AG04449 (cell line): ENCODE results near the gene MEG3.

Experiments used
- CTCF ChIA-PET: fragments of 350-600 bp; formaldehyde crosslinking; extraction: SDS; loops from one replicate; lab custom pipeline; 2021; ENCODE audit warnings: antibody characterized with exemption; lab: Yijun Ruan, JAX
- POLR2A ChIA-PET: fragments of 400-600, 350-600 bp; formaldehyde crosslinking; extraction: SDS; loops from one replicate; lab custom pipeline; 2020; ENCODE audit warnings: antibody characterized with exemption, inconsistent platforms; lab: Yijun Ruan, JAX
- DNase-seq: peaks from one replicate; pipeline ENCODE4 v3.0.0-alpha.2; 2010; ENCODE audit warnings: low read depth, low spot score
- H3K4me3 ChIP-seq: 2 replicates; pipeline ENCODE4 v1.5.1; 2011; ENCODE audit warnings: low read depth, mild to moderate bottlenecking, control low read depth, low read length
- TF ChIP-seq, protein P1 (sequence below): IDR thresholded peaks from one replicate; pipeline ENCODE4 v1.5.1; 2011; ENCODE audit warnings: mild to moderate bottlenecking, moderate library complexity, low read length, control low read depth, inconsistent platforms; ENCODE audit not compliant: insufficient read depth; ENCODE audit errors: missing control alignments

MEG3 gene

DNA sequence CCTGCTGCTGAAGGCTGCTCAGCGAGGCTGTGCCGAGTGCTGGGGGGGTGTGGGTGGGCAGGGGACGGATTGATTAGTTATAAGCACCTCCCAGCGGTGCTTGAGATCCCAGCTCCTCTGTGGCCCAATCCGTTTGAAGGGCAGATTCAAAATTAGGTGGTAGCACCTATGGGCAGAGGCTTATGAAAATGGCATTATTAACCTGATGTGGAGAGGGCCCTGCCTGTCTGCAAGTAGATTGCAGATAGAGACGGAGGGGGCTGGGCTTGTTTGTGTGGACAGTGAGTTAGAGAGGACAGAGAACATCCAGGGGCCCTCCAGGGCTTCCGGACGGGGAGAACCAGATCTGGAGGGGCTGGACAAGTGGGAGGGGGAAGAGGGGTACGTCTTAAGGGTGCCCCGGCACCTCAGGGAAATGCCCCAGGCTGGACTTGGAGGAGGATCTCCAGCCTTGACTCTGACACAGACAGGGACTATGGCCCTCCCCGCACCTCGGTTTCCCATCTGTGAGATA, 77.8 kb downstream of the MEG3 start, which contains the start of gene RTL1:
TSS of gene RTL1 (minus strand) at position 51 of the 514 bp plus-strand sequence. CDS start 18,934 bp downstream, outside the sequence.
- CTCF ChIA-PET = no interaction called here
- POLR2A ChIA-PET = no interaction called here
- no peak within 1 kb of the TSS for H3K4me3 ChIP-seq
- DNase-seq = no peak
- TF ChIP-seq, protein P1, sequence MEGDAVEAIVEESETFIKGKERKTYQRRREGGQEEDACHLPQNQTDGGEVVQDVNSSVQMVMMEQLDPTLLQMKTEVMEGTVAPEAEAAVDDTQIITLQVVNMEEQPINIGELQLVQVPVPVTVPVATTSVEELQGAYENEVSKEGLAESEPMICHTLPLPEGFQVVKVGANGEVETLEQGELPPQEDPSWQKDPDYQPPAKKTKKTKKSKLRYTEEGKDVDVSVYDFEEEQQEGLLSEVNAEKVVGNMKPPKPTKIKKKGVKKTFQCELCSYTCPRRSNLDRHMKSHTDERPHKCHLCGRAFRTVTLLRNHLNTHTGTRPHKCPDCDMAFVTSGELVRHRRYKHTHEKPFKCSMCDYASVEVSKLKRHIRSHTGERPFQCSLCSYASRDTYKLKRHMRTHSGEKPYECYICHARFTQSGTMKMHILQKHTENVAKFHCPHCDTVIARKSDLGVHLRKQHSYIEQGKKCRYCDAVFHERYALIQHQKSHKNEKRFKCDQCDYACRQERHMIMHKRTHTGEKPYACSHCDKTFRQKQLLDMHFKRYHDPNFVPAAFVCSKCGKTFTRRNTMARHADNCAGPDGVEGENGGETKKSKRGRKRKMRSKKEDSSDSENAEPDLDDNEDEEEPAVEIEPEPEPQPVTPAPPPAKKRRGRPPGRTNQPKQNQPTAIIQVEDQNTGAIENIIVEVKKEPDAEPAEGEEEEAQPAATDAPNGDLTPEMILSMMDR = no peak

- H3K4me3 ChIP-seq = no peak overlapping the region
- DNase-seq = no peak
- ChIA-PET CTCF (interaction anchor here (1.0 kb wide), 1 partner anchor 15 kb away, joined by 3 read pairs; no protein-coding TSS in a partner anchor), POLR2A (no interaction called here)
- TF ChIP-seq, protein P1 = peak; percentile 32
Observed at GRCh38 chr14:100904307-100905087, 78.6 kb downstream of the MEG3 start.

DNA sequence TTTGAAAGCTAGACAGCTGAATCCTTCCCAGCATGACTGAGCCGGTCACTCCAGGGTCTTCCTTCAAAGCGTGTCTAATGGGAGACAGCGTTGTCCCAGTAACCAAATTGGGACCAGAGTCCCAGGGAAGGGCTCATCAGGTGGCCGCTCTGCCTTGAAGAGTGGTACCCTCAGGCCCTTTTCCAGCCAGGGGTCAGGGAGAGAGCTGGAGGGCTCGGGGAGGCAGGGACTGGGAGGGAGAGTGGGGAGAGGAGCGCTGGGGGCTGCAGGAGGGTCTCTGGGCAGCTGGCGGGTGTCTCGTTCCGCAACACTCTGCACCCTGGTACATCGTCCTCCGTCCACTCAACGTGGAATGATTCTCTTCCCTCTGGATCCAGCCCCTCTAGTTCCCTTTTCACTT, 79.2 kb downstream of the MEG3 start:
- DNase-seq = no peak
- no peak overlapping the region for H3K4me3 ChIP-seq
- TF ChIP-seq, protein P1 = no peak
- ChIA-PET POLR2A (no interaction called here), CTCF (interaction anchor here (1.0 kb wide), 1 partner anchor 14 kb away, joined by 3 read pairs; no protein-coding TSS in a partner anchor)

- POLR2A ChIA-PET = no interaction called here
- DNase-seq = no peak
- no peak overlapping the region for H3K4me3 ChIP-seq
- CTCF ChIA-PET = interaction anchor here (1.0 kb wide), 1 partner anchor 18 kb away, joined by 3 read pairs; no protein-coding TSS in a partner anchor
- TF ChIP-seq, protein P1 = no peak
Observed at GRCh38 chr14:100906420-100906819, 80.5 kb downstream of the MEG3 start.

DNA sequence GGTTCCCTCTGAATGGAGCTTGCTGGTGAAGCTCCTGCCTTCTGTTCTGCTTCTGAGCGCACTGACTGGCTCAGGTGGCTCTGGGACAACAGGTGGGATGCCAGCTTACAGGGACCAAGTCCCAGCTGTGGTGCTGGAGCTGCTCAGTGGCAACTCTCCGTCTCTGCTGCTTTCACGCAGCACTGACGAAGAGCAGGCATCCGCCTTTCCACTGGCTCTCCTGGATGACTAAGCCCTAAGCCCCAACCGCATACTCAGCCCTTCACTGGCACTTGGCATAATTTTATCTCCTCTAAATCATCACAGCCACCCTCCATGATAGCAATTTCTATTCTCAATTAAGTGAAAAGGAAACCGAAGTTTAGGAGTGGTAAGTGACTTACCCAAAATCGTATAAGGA, 81.3 kb downstream of the MEG3 start:
- no peak for DNase-seq
- no peak overlapping the region for H3K4me3 ChIP-seq
- POLR2A ChIA-PET = no interaction called here
- CTCF ChIA-PET = interaction anchor here (1.0 kb wide), 1 partner anchor 17 kb away, joined by 3 read pairs; no protein-coding TSS in a partner anchor
- TF ChIP-seq, protein P1 = no peak

DNA sequence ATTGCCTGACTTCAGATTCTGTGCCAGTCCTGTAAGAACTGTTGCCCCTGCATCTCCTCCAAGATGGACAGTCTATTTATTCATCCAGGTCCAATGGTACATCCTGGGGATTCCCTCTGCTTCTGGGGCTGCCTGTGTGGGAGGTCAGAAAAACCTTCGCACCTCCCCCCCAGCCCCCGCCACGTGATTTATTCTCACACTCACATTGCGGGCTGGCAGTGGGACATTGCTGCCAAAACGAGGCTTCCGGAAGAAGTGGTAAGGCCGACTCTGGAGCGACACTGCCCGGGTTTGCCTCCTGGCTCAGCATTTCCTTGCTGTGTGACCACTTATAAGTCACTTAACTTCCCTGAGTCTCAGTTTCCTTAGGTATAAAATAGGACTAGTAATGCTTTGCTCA, 83.5 kb downstream of the MEG3 start:
- ChIA-PET CTCF (no interaction called here), POLR2A (no interaction called here)
- TF ChIP-seq, protein P1 = no peak
- DNase-seq = no peak
- no peak overlapping the region for H3K4me3 ChIP-seq
